HG02870 (cell line): ENCODE results near the gene RNF32.
"Not testable (repeated sequence)": the region's sequence is repeated elsewhere in the genome, so short reads cannot be mapped to it uniquely, and the experiment has no call there.

Source experiments
- ATAC-seq: cut with Tn5 transposase; IDR thresholded peaks from one replicate; pipeline ENCODE4 v1.9.1; 2021; ENCODE audit warnings: mild to moderate bottlenecking, moderate library complexity; ENCODE audit not compliant: unreplicated experiment

Gene RNF32

DNA sequence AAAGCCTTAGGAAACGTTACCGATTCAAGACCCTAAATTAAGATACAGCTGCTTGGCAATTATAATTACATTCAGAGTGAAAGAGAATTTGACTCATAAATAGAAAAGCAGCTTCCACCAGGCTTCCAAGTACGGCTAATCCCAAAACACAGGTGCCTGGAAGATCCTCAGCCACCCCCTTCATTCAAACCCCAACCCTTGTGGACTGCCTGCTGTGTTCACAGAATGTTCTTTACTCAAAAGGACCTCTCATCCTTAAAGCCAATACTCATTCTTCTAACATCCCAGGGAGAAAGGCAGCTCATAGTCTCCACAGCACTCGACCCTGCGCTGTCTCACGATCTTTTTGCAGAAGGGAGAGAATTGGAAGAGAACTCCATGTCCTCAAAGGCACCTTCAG is 32.9 kb downstream of the RNF32 start:
- ATAC-seq: no peak

DNA sequence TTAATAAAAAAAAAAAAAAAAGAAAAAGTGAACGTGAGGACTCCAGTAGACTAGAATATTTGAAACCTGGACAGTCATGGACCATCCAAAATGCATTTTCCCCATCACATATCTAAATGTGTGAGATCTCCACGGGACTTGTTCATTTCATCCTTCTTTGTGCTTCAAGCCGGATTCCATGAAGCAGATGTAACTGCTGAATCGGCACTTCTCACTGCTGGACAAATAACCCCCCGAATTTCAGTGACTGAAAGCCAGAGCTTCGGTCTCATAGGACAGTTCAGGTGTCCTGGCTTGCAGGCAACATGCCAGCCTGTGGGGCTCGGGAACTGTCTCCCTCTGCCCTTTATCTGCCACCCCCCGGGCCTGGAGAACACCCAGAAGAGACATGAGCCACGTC is 33.3 kb downstream of the RNF32 start:
- ATAC-seq: no peak

DNA sequence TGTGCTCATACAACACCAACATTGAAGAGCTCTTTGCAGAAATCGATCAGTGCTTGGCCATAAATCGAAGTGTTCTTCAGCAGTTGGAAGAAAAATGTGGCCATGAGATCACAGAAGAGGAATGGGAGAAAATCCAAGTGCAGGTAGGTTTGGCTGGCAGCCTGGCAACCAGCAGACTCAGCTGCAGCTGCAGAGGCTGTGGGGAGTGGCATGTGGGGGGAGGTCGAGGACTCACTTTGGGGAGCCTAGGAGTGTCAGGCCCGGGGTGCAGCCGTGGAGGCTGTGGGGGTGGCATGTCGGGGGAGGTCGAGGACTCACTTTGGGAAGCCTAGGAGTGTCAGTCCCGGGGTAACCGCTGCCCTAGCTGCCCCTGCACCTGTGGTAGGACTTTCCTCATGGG is 35.1 kb downstream of the RNF32 start:
- no peak for ATAC-seq

DNA sequence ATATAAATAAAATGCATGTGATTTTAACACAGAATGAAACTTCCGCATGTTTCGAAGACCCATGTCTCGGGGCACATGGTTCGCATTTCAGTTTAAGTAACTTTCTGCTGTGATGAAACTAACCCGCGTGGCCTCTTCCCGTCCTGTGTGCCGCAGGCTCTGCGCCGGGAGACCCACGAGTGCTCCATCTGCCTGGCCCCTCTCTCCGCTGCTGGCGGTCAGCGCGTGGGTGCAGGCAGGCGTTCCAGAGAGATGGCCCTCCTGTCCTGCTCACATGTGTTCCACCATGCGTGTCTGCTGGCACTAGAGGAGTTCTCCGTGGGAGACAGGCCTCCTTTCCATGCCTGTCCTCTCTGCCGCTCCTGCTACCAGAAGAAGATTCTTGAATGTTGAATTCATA is 35.7 kb downstream of the RNF32 start:
- ATAC-seq: no peak

DNA sequence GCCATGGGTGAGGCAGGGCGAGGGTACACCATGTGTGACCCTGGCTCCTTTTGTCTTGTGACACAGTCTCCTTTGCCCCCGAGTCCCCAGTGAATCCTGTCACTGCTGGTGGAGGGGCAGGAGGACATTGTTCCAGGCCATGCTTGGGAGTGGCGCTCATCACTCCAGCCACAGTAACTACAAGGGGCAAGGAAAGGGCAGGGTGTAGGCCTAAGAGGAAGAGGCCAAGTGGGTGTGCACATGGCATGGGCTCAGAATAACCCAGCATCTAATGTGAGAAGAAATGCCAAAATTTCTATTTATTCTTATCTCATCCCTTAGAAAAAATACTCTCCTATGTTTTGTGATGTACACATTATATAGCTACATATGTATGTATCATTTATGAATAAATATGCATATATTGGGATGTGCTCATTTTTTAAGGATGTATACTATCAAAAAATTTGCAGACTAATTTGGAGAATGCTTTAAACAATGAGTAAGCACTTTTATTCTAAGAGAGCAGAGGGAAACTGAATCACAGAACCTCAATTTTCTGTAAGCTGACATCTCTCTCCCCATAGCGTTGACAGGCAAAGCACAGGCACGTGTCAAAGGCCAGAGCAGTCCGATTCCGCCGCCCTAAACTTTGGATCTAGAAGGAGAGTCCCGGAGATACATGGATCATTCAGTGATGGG is 36.9 kb downstream of the RNF32 start:
- no peak for ATAC-seq

DNA sequence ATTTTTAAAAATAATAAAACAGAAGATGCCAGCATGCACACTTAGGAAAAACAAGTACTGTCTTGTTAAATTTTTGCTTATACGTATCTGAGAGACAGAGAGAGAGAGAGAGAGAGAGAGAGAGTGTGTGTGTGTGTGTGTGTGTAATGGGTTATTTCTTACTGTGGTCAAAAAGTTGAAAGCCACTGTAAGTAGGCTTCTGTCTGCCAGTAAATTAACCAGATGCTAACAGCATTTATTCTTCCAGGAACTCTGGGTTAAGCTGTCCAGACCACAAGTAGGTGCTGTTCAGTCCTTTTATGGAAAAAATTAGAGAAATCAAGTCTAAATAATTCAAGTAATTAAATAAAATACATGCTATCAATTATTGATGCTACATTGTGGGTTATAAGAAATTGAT is 39.7 kb downstream of the RNF32 start:
- ATAC-seq: no peak

DNA sequence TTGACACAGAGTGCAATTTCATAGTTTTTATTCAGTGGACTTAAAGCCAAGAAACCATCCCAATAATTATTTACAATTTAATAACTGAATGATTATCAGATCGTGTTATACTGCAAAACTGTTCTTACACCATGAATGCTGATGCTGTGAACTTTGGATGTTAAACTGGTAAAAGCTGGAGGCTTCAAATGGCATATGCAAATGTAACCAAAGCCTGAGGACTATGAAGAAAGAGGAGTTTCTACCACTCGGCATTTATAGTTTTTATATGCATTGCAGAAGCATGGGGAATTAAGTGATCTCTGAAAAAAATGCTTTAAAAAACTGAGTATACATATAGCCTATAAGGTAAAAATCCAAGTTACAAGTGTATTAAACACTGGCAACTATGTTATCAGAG is 42.4 kb downstream of the RNF32 start:
- ATAC-seq: no peak

DNA sequence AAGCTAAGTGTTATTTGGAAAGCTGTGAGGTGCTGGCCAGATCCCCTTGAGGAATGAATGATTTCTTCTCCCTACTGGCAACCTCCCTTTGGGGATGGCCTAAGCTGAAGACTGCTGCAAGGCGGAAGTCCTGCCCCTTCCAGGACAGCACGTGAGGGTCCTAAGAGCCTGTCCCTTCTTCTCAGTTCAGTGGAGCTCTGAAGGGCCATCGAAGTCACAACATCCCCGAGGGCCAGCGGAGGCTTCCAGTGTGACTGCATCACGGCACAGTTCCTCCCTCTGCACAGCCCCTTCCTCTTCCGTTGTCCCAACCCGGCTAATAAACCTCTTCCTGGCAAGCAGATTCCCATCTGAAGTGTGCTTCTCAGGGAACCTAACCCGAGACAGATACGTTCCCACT is 43.7 kb downstream of the RNF32 start:
- ATAC-seq: no peak

DNA sequence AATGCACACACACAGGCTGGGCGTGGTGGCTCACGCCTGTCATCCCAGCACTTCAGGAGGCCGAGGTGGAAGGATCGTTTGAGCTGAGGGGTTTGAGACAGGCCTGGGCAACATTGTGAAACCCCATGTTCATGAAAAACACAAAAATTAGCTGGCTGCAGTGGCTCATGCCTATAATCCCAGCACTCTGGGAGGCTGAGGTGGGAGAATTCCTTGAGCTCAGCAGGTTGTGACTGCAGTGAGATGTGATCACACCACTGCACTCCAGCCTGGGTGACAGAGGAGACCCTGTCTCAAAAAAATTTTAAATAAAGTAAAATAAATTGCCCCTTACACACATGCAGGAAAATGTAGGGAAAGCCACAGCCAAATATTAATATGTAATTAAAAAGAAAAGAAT is 44.1 kb downstream of the RNF32 start:
- ATAC-seq: no peak

DNA sequence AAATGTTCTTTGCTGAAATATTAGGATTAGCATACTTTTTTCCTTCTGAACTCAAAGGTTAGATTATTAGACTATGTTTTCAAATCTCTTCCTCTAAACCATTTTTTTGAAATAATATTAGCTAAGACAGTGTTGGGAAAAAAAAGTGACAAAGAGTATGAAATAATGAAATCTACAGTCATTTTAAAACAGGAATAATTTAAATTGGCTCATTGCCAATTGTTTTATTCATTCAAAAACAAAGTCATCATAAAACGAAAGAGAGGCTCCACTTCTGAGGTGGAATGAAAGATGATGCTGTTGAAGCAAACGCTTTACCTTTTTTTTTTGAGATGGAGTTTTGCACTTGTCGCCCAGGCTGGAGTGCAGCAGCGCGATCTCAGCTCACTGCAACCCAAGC is 51.2 kb downstream of the RNF32 start:
- ATAC-seq: no peak

DNA sequence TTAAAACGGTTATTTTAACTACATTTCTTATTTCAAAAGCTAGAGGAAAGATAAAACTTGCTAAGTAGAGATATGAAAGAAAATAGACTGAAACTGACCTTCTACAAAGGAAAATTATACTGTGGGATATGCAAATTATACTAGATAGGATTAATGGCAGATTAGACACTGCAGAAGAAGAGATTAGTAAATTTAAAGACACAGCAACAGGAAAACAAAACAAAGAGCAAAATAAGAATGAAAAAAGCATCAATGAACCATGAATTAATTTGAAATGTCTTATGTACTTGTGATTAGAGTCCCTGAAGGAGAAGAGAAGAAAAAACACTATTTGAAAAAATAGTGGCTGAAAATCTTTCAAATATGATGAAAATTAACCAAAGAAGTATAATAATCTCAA is 52.3 kb downstream of the RNF32 start:
- ATAC-seq: no peak

DNA sequence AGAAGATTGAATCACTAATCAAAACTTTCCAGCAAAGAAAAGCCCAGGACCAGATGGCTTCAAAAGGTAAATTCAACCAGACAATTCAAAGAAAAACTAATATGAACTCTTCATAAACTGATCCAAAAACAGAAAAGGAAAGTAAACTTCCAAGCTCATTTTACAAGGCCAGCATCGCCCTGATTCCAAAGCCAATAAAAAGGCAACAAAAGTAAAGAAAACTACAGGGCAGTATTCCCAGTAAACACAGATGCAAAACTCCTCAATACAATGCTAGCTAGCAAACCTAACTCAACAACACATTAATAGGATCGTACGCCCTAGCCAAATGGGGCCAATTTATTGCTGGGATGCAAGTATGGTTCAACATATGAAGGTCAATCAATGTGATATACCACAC is 53.1 kb downstream of the RNF32 start:
- ATAC-seq: no peak

DNA sequence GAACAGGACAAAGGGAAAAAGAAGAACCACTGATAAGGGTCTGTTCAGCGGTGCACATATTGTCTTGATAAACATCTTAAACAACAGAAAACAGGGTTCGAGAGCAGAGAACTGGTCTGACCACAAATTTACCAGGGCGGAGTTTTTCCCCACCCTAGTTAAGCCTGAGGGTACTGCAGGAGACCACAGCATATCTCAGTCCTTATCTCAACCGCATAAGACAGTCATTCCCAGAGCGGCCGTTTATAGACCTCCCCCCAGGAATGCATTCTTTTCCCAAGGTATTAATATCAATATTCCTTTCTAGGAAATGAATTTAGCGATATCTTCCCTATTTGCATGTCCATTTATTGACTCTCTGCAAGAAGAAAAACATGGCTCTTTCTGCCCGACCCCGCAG is 56.7 kb downstream of the RNF32 start:
- not testable (repeated sequence) for ATAC-seq

DNA sequence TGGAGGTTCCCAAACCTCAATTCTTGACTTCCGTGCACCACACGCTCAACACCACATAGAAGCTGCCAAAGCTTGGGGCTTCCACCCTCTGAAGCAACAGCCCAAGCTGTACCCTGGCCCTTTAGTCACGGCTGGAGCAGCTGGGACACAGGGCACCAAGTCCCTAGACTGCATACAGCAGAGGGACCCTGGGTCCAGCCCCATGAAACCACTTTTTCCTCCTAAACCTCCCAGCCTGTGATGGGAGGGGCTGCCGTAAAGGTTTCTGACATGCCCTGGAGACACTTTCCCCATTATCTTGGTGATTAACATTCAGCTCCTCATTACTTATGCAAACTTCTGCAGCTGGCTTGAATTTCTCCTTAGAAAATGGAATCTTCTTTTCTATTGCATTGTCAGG is 57.9 kb downstream of the RNF32 start:
- ATAC-seq: not testable (repeated sequence)

DNA sequence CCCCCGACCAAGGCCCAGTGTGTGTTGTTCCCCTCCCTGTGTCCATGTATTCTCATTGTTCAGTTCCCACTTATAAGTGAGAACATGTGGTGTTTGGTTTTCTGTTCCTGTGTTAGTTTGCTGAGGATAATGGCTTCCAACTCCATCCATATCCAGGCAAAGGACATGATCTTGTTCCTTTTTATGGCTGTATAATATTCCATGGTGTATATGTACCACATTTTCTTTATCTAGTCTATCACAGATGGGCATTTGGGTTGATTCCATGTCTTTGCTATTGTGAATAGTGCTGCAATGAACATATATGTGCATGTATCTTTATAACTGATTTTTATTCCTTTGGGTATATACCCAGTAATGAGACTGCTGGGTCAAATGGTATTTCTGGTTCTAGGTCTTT is 61.2 kb downstream of the RNF32 start:
- ATAC-seq: not testable (repeated sequence)

DNA sequence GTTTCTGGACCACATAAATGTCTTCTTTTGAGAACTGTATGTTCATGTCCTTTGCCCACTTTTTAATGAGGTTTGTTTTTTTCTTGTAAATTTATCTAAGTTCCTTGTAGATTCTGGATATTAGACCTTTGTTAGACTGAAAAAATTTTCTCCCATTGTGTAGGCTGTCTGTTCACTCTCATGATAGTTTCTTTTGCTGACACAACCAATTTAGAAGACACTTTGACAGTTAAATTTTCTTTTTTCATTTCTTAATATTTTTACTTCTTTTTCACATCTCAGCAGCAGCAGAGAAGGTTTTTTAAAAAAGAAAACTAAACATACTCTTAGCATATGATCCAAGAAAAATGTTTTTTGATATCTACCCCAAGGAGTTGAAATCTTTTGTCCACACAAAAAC is 61.8 kb downstream of the RNF32 start:
- ATAC-seq: no peak

DNA sequence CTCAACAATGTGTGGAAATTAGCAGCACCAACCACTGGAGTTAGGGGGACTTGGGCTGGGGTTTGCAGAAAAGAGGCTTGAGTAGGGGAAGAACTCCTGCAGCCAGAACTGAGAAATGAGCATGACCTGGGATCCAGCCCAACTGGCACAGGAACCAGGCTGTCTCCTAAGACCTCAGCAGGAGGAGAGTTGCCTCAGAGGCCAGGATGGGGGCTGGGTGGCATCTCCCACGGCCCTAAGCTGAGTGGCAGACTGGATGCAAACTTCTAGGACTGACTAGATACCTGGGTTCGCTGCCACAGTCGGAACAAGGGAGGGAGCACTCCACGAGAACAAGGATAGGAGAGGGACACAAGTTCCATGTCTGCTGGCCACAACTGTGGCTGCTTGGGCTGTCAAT is 62.6 kb downstream of the RNF32 start:
- no peak for ATAC-seq

DNA sequence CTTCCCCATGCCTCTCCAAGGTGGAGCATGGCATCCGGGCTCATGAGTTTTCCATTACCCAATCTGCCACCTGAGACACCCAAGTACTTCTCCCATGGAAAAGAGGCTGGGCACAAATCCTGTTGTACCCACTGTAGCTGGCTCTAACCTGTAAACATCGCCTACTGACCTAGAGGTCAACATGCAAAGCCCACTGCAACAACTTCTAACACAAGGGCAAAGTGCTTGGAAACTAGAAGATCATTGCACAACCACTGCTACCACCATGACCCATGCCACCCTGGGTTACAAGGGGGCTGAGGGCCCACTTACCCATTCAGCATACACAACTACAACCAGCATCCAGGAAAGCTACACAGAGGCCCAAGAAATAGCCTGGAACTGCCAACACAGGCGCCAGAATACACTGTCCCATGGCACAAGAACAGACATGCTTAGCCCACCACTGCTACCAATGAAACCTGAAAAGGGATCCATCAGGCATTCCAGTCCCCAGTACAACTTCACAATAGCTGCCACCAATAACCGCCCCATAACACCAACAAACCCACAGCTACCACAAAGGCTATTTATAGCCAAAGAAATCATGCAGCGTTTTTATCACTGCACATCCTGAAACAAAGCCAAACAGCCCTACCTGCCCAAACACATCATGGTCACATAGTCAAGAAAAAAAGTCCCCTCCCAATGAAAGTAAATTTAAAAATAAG is 63.4 kb downstream of the RNF32 start:
- ATAC-seq: peak; percentile 55

DNA sequence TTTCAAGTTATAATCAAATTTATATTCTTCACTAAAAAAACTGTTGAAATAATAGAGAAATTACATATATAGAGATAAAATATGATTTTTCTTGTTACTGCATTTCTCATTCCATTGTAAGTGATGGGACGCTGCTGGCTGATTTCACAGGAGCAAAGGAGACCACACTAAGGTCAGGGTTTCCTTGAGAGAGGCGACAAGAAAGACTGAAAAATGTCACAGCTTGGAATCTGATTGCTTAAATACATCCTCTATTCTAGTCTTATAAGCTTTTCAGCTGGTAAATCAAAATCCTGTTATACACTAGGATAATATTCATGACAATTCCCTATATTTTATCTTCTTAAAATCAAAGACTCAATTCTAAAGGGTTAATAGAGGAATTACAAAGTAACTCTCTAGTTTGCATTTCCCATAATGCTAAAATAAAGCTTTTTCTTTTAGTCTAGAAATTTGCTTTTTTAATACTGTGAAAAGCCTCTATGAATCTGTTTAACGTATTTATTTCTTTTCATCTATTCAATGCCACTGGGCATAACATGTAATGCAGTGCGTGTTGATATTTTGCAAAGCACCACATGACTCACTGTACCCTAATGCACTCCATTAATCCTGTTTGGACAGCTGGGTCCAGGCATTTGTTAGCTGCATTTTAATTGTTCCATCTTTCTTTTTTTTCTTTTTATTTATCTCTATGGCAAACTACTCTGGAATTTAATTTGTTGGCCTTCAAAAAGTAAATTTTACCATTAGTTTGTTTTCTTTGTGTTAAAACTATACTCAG is 81.7 kb downstream of the RNF32 start:
- ATAC-seq: no peak

DNA sequence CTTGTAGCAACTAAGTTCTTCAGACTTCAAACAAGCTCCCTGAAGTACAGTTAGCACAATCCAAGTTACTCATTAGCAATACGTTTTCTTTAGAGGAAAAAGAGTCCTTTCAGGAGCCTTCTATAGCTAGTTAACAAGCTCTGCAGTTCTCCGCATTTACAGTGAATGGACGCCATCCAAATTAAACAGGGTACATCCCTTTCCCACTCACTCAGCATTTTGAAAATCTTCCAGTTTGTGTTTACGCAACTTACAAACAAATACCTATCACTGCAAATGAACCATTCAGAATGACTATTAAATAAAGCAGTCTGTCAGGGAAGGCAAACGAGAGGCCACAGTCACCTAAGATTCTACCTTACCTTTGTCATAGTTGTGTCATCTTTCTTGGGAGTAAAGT is 84.5 kb downstream of the RNF32 start:
- ATAC-seq: no peak

DNA sequence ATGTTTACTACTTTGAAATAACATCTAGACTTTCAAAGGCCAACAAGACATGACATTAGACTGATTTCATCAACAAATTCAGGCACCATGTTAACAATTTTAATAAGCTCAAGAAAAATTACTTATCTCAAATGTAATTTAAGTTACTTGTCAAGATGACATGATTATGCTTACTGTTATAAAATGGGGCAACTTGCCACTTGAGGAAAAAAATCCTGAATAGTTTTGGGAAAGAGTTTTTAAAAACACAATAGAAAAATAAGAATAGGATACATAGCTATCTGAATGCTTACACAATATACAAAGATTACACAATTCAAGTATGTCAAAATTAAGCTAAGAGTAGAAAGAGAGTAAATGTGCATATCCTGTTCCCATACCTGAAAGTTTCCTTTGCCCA is 85.4 kb downstream of the RNF32 start:
- ATAC-seq: no peak
